ENCODE results near the gene ABCA10.
"Not testable (repeated sequence)": the region's sequence is repeated elsewhere in the genome, so short reads cannot be mapped to it uniquely, and the experiment has no call there.

ABCA10 gene

DNA sequence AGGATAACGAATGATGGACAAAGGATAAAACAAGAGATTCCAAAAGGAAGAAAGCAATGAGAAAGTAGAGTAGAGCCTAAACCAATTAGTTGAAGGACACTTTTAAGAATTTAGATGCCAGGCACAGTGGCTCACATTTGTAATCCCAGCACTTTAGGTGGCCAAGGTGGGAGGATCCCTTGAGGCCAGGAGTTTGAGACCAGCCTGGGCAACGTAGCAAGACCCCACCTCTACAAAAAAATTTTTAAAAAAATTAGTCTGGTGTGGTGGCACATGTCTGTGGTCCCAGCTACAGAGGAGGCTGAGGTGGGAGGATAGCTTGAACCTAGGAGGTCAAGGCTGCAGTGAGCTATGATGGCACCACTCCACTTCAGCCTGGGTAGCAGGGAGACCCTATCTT is 20.0 kb downstream of the ABCA10 start:
- DNase-seq: no peak
- Mint-ChIP-seq H3K4me3 (no peak overlapping the region), H3K27me3 (no peaks in the 10 kb centered on the region), H3K36me3 (ENCODE audit: low read depth) (peaks cover 4% of the 10 kb centered on the region), H3K4me1 (peaks cover 1% of the 10 kb centered on the region), H3K27ac (no peak overlapping the region), H3K9me3 (no peaks in the 10 kb centered on the region)
- no peak for ATAC-seq

DNA sequence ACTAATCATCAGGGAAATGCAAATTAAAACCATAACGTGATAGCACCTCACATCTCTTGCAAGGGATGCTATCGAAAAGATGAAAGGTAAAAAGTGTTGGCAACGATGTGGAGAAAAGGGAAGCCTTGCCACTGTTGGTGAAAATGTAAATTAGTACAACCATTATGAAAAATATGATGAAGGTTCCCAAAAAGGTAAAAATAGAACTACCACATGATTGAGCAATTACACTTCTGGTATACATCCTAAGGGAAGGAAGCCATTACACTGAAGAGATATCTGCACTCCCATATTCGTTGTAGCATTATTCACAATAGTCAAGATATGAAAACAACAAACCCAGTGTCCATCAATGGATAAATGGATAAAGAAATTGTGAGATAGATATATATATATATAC is 21.5 kb downstream of the ABCA10 start:
- H3K27ac Mint-ChIP-seq: no peak overlapping the region
- no peaks in the 10 kb centered on the region for H3K36me3 Mint-ChIP-seq (ENCODE audit: low read depth)
- peaks cover 2% of the 10 kb centered on the region for H3K27me3 Mint-ChIP-seq
- H3K9me3 Mint-ChIP-seq: no peaks in the 10 kb centered on the region
- H3K4me3 Mint-ChIP-seq: no peak overlapping the region
- H3K4me1 Mint-ChIP-seq: peaks cover 1% of the 10 kb centered on the region
- ATAC-seq (no peak), DNase-seq (no peak)

DNA sequence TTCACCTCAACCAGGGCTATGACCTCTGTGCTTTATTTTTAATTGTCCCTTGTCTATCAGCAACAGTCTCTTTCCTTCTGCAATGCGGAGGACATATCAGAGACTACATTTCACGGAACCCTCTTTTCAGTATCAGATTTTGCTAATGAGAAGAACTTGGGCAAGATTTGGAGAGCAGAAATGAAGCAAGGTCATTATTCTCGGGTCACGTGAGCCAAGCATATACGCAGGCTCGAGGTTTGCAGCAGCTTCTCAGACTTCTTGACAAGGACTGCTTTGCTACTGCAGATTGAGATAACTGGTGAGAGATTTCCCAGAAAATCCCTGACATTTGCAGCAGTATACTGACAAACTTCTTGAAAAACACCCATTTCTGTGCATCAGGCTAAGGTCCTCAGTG is 30.4 kb downstream of the ABCA10 start:
- no peak overlapping the region for H3K4me3 Mint-ChIP-seq
- H3K4me1 Mint-ChIP-seq: no peaks in the 10 kb centered on the region
- H3K27me3 Mint-ChIP-seq: no peaks in the 10 kb centered on the region

DNA sequence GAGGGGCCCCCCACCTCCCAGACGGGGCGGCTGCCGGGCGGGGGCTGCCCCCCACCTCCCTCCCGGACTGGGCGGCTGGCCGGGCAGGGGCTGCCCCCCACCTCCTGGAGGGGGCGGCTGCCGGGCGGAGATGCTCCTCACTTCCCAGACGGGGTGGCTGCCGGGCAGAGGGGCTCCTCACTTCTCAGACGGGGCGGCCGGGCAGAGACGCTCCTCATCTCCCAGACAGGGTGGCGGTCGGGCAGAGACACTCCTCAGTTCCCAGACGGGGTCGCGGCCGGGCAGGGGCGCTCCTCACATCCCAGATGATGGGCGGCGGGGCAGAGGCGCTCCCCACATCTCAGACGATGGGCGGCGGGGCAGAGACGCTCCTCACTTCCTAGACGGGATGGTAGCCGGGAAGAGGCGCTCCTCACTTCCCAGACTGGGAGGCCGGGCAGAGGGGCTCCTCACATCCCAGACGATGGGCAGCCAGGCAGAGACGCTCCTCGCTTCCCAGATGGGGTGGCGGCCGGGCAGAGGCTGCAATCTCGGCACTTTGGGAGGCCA is 32.4 kb downstream of the ABCA10 start:
- H3K36me3 Mint-ChIP-seq (ENCODE audit: low read depth); ATAC-seq; H3K27me3 Mint-ChIP-seq; H3K9me3 Mint-ChIP-seq; DNase-seq; H3K27ac Mint-ChIP-seq; H3K4me3 Mint-ChIP-seq; H3K4me1 Mint-ChIP-seq: not testable (repeated sequence)

More for the DNA sequence above, 30.4 kb downstream of the ABCA10 start:
- DNase-seq: no peak
- Mint-ChIP-seq H3K27ac (no peak overlapping the region), H3K9me3 (no peaks in the 10 kb centered on the region), H3K36me3 (ENCODE audit: low read depth) (no peaks in the 10 kb centered on the region)
- ATAC-seq: no peak

DNA sequence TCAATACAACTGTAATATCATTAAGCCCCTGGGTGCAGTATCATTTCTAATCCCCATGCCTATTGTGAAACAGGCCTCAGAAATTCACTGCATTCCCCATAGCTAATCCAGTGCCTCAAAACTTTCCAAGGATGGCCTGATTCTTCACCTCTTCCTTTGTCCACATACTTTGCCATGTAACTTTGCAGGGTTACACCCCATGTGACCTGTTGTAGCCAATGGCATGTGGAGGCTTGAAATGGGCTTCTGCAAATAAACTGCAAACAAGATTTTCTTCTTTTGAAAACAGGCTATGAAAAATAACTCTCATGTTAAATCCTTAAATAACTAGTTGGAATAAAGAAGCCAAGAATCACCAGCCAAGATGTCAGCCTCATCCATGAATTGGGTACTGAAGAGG is 35.9 kb downstream of the ABCA10 start:
- Mint-ChIP-seq H3K9me3 (no peaks in the 10 kb centered on the region), H3K4me1 (no peaks in the 10 kb centered on the region), H3K36me3 (ENCODE audit: low read depth) (no peaks in the 10 kb centered on the region), H3K4me3 (no peak overlapping the region), H3K27me3 (no peaks in the 10 kb centered on the region), H3K27ac (no peak overlapping the region)
- no peak for ATAC-seq
- DNase-seq: no peak

DNA sequence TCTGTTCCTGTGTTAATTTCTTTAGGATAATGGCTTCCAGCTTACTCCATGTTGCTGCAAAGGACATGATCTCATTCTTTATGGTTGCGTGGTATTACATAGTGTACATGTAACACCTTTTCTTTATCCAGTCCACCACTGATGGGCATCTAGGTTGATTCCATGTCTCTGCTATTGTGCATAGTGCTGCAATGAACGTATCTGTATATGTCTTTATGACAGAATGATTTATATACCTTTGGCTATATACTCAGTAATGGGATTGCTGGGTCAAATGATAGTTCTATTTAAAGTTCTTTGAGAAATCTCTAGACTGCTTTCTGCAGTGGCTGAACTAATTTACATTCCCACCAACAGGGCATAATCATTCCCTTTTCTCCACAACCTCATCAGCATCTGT is 39.8 kb downstream of the ABCA10 start:
- Mint-ChIP-seq H3K27ac (no peak overlapping the region), H3K4me1 (no peaks in the 10 kb centered on the region), H3K9me3 (no peaks in the 10 kb centered on the region), H3K4me3 (no peak overlapping the region), H3K27me3 (no peaks in the 10 kb centered on the region), H3K36me3 (ENCODE audit: low read depth) (no peaks in the 10 kb centered on the region)
- ATAC-seq: no peak
- no peak for DNase-seq

DNA sequence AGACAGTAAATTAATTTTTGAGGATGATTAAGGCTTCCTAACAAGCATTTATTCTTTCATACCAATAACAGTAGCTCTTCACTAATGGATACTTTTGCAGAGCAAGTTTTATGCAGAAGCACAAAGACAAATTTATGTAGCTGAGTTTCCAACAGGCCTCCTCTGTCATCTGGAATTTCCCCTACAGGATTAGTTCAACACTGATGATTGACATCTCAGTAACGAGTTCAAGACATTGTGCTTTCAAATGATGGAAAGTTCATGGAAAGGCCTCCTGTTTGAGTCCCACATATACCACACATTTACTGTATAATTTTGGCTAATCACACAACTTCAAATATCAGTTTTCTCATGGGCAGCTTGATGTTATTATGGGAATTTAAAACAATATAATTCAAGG is 40.6 kb downstream of the ABCA10 start:
- ATAC-seq (no peak), DNase-seq (no peak)
- no peaks in the 10 kb centered on the region for H3K9me3 Mint-ChIP-seq
- H3K36me3 Mint-ChIP-seq (ENCODE audit: low read depth): no peaks in the 10 kb centered on the region
- H3K4me1 Mint-ChIP-seq: no peaks in the 10 kb centered on the region
- H3K4me3 Mint-ChIP-seq: no peak overlapping the region
- H3K27ac Mint-ChIP-seq: no peak overlapping the region
- H3K27me3 Mint-ChIP-seq: no peaks in the 10 kb centered on the region

DNA sequence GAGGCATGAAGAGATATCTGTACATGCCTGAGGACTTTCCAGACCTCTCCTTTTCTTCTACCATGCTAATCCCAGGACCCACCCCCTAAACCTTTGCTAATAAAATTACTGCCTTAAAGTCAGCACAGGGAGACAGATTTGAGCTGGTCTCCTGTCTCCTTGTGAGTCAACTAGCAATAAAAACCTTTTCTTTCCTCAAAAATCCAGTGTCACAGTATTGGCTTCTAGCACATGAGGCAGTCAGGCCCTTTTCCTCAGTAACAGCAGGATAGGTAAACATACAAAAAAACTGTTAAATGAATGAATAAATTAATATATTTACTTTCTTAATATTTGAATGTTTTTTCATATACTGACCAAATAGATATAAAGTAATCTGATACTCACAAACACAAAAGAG is 41.3 kb downstream of the ABCA10 start:
- Mint-ChIP-seq H3K36me3 (ENCODE audit: low read depth) (no peaks in the 10 kb centered on the region), H3K4me1 (no peaks in the 10 kb centered on the region), H3K4me3 (no peak overlapping the region), H3K27ac (no peak overlapping the region), H3K27me3 (no peaks in the 10 kb centered on the region), H3K9me3 (no peaks in the 10 kb centered on the region)
- DNase-seq (no peak), ATAC-seq (no peak)

DNA sequence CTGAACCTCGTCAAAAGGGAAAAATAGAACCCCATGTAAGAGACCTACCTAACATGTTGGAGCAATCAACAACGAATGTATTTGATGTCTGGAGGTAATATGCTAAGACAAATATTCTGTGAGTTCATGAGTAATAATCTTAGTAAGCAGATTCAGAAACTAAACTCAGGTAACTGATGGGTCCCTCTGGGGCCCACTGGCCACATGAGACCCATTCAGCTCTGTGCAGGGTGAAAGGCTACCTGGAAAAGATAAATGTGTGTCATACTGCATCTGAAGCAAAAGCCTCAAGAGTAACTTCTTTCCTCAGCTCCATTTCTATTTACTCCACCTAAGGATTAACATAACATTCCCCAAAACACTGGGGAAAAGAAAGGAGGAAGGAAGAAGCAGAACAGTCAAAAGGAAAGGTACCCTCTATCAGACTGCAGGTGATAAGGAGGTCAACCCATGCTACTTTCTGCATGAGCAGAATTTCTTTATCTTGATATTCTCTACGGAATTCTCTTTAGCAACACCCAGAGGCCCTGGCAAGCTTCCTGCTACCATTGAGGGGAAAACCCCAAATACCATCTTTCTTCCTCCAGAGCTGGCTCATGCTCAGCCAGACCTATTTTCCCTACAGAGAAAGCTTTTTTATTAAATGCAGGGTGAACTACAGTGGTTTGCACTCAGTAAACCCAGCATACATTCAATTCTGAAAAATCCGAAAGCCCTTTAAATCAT is 49.2 kb downstream of the ABCA10 start:
- Mint-ChIP-seq H3K36me3 (ENCODE audit: low read depth) (no peaks in the 10 kb centered on the region), H3K27me3 (no peaks in the 10 kb centered on the region), H3K9me3 (no peaks in the 10 kb centered on the region), H3K4me3 (no peak overlapping the region), H3K4me1 (no peaks in the 10 kb centered on the region), H3K27ac (no peak overlapping the region)
- DNase-seq (no peak), ATAC-seq (peak; percentile 33)

DNA sequence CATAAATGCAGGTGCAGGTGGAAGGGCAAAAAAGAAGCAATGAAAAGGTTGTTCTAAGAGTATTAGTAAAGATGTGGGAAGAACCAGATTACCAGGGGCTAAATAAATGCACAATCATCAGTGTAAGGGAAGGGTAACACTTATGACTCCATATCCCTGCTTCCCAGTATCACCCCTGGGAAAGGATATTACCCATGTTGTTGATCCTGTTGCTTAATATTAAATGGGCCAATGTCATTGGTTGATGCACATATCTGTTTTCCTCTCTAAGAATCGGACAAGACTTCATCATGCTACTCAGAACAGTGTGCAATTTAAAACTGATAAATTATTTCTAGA is 52.2 kb downstream of the ABCA10 start:
- Mint-ChIP-seq H3K9me3 (no peaks in the 10 kb centered on the region), H3K4me1 (no peaks in the 10 kb centered on the region), H3K27me3 (no peaks in the 10 kb centered on the region), H3K36me3 (ENCODE audit: low read depth) (no peaks in the 10 kb centered on the region), H3K27ac (no peak overlapping the region), H3K4me3 (no peak overlapping the region)
- no peak for ATAC-seq
- DNase-seq: no peak

DNA sequence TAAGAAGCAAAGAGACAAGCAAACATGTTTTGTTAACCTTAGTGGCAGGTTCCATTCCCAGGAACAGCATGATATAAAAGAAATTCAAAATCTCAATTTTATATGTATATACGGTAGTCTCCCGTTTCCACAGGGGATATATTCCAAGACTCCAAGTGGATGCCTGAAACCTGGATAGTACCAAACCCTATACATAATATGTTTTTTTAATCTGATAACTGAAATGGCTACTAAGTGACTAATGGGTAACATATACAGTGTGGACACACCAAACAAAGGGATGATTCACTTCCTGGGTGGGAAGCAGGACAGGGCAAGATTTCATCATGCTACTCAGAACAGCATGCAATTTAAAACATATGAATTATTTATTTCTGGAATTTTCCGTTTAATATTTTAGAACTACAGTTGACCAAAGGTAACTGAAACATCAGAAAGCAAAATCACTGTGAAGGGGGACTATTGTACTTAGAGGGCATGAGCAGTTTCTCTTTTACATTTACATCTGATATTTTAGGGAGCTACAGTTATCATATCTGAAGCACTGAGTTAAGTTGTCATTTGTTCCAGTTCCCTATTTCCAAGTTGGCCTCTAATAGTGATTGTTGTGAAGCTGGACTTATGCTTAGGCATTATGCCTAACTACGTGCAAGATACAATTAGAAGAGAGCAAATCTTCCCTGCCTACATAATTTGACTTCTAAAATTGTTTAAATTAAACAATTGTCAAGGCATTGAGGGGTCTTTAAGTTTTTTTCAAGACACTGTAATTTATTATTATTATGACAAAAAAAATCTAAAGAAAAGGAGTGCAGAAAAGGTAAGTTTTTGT is 52.8 kb downstream of the ABCA10 start:
- DNase-seq: no peak
- no peaks in the 10 kb centered on the region for H3K4me1 Mint-ChIP-seq

DNA sequence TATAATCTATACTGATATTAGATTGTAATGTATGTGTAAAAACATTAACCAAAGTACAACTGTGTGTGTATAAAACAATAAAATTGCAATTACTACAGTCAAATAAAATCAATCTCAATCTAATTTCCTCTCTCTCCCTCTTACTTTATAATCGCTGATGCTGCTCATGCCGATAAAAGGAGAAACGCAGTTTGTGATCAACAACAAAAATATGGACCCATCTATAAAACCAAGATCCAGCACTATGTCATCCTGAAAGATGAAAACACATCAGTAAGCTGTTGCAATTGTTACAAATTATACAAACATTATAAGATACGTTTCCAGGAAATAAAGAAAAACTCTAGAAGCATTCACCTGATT is 53.4 kb downstream of the ABCA10 start:
- no peak for DNase-seq
- Mint-ChIP-seq H3K27me3 (no peaks in the 10 kb centered on the region), H3K36me3 (ENCODE audit: low read depth) (no peaks in the 10 kb centered on the region), H3K4me1 (no peaks in the 10 kb centered on the region), H3K9me3 (no peaks in the 10 kb centered on the region), H3K4me3 (no peak overlapping the region), H3K27ac (no peak overlapping the region)
- ATAC-seq: no peak

More for the DNA sequence above, 52.8 kb downstream of the ABCA10 start:
- Mint-ChIP-seq H3K27ac (no peak overlapping the region), H3K36me3 (ENCODE audit: low read depth) (no peaks in the 10 kb centered on the region), H3K27me3 (no peaks in the 10 kb centered on the region), H3K9me3 (no peaks in the 10 kb centered on the region), H3K4me3 (no peak overlapping the region)
- no peak for ATAC-seq

DNA sequence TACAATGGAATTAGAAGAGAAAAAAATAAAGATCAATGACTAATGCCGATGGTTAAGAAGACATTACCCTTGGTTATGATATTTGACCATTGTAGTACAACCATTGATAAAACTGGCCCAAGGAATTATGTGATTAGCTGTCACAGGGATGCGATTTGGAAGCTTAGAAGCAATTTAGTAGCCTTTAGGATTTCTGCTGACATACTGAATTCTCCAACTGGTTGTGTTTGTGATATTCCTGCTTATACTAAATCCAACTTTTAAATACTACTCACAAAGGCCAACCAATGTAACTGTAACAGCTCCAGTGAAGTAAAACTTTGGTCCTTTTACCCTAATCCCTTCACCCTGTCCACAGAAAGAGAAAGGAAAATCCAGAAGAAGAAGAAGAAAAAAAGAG is 55.5 kb downstream of the ABCA10 start:
- no peak overlapping the region for H3K4me3 Mint-ChIP-seq
- no peaks in the 10 kb centered on the region for H3K27me3 Mint-ChIP-seq
- H3K9me3 Mint-ChIP-seq: peaks cover 6% of the 10 kb centered on the region
- no peak for ATAC-seq
- no peaks in the 10 kb centered on the region for H3K36me3 Mint-ChIP-seq (ENCODE audit: low read depth)
- H3K27ac Mint-ChIP-seq: no peak overlapping the region
- DNase-seq: no peak
- H3K4me1 Mint-ChIP-seq: no peaks in the 10 kb centered on the region

DNA sequence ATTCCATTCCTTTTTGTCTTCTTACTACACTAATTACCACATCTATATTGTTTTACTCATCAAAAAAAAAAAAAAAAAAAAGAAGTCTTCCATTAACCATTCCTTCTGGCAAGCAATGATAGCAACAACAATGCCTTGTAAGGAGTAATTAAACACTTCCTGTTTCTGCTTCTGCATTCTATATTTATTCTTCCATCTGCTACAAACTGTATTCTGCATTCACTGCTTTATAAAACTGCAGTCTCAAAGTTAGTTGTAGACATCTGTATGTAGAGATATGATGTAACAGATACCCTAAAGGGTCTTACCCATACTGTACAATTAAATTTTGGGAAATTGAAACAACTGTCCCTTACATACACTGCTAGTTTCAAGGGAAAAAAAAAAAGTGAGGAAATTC is 58.2 kb downstream of the ABCA10 start:
- H3K4me3 Mint-ChIP-seq: no peak overlapping the region
- H3K9me3 Mint-ChIP-seq: peaks cover 6% of the 10 kb centered on the region

DNA sequence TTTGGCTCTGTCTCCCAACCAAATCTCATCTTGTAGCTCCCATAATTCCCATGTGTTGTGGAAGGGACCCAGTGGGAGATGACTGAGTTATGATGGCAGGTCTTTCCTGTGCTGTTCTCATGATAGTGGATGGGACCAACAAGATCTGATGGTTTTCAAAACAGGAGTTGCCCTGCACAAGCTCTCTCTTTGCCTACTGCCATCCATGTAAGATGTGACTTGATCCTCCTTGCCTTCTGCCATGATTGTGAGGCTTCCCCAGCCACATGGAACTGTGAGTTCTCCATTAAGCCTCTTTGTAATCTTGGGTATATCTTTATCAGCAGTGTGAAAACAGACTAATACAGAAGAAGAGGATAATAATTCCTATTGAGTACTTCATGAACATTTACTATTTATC is 60.0 kb downstream of the ABCA10 start:
- not testable (repeated sequence) for H3K27me3 Mint-ChIP-seq; H3K4me1 Mint-ChIP-seq; H3K9me3 Mint-ChIP-seq; DNase-seq; ATAC-seq; H3K27ac Mint-ChIP-seq; H3K4me3 Mint-ChIP-seq; H3K36me3 Mint-ChIP-seq (ENCODE audit: low read depth)

More for the DNA sequence above, 58.2 kb downstream of the ABCA10 start:
- Mint-ChIP-seq H3K27me3 (no peaks in the 10 kb centered on the region), H3K27ac (no peak overlapping the region), H3K4me1 (no peaks in the 10 kb centered on the region), H3K36me3 (ENCODE audit: low read depth) (no peaks in the 10 kb centered on the region)
- no peak for ATAC-seq
- DNase-seq: no peak

Data from activated naive CD8-positive, alpha-beta T cell treated with anti-CD3 and anti-CD28 coated beads, Interleukin-2, amount 50 U/mL, for 24 hours (primary cell).